MM.1S (cell line): ENCODE results near the gene PORCN.

ENCODE experiments used
- EZH2 ChIP-seq: fragments of 300-600 bp; sonication (generic); optimal IDR thresholded peaks from 2 replicates; pipeline ENCODE3; 2017; ENCODE audit warnings: low read depth, mild to moderate bottlenecking, antibody characterized with exemption, low read length, mixed read lengths
- TF ChIP-seq, protein P1 (sequence below): fragments of 300-600 bp; sonication (generic); IDR thresholded peaks from 2 replicates; pipeline ENCODE4 v1.5.1; 2016; ENCODE audit warnings: antibody characterized with exemption, low read length, mixed read lengths

DNA sequence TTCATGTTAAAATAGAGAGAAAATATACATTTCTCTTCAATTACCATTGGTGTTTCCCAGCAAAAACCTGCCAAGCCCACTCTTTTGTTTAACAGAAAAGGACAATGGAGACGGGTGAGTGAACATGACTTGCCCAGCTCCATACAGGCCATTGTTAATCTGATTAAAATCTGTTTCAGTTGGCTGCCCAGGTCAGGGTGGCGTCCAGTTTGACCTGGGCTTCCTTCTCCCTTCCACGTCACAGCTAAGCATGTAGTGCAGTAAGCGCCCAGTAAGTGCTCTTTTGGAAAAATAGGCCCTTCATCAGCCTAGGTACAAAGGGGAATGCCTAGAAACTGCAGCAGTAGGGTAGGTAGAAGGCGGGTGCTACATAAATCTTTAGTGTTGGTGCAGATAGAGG is 1.5 kb upstream of the PORCN start:
- TF ChIP-seq, protein P1, sequence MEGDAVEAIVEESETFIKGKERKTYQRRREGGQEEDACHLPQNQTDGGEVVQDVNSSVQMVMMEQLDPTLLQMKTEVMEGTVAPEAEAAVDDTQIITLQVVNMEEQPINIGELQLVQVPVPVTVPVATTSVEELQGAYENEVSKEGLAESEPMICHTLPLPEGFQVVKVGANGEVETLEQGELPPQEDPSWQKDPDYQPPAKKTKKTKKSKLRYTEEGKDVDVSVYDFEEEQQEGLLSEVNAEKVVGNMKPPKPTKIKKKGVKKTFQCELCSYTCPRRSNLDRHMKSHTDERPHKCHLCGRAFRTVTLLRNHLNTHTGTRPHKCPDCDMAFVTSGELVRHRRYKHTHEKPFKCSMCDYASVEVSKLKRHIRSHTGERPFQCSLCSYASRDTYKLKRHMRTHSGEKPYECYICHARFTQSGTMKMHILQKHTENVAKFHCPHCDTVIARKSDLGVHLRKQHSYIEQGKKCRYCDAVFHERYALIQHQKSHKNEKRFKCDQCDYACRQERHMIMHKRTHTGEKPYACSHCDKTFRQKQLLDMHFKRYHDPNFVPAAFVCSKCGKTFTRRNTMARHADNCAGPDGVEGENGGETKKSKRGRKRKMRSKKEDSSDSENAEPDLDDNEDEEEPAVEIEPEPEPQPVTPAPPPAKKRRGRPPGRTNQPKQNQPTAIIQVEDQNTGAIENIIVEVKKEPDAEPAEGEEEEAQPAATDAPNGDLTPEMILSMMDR = no peak
- TF ChIP-seq EZH2 = no peak
